ENCODE data around the gene OR2S2. TPM values are rescaled to one million over a fixed set of nuclear protein-coding genes. Genes with fewer than 3 reads are reported as not detected.

OR2S2 gene
- total RNA-seq, 2 experiments from 2014 or later: not detected

DNA sequence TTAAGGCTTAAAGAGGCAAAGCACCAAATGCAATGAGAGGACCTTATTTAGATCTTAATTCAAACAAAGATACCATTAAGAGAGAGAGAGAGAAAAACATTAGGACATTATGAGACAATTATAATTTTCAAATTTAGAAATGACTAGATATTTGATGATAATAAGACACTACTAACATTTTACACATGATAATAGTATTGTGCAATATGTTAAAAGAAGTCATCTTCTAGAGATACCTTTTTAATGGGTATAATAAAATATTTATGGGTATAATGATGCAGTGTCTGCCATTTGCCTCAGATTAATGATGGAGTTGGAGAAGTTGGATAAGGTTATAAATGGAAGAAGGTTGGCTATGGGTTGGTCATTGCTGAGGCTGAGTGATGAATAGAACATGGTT lies 27.4 kb downstream of the OR2S2 start:
- no peak for TF ChIP-seq CTCF (IDR thresholded peaks at IDR 0.05)
- H3K4me1 Mint-ChIP-seq (ENCODE audit: low read depth): peaks cover 27% of the 10 kb centered on the region
- no peaks in the 10 kb centered on the region for H3K36me3 Mint-ChIP-seq (ENCODE audit: low read depth)
- ChIA-PET POLR2A (no interaction called here), CTCF (no interaction called here)
- no peak overlapping the region for H3K4me3 ChIP-seq (ENCODE audit: low read length)
- no peak overlapping the region for H3K4me3 Mint-ChIP-seq
- H3K9me3 ChIP-seq (ENCODE audit: control insufficient read depth in 1 of 2, insufficient read depth in 1 of 2, low read length in 2 of 2): no peaks in the 10 kb centered on the region
- intact Hi-C loops (cut with DNase I, micrococcal nuclease): no loop called here
- H3K27me3 Mint-ChIP-seq: no peaks in the 10 kb centered on the region
- H3K27ac Mint-ChIP-seq: no peak overlapping the region
- DNase-seq (no peak), ATAC-seq (ENCODE audit: poor library complexity) (no peak)
- no peaks in the 10 kb centered on the region for H3K36me3 ChIP-seq (ENCODE audit: insufficient read depth, low read length)
- peaks cover 3% of the 10 kb centered on the region for H3K4me1 ChIP-seq (ENCODE audit: insufficient read depth, low read length)
- no peak overlapping the region for H3K27ac ChIP-seq (ENCODE audit: low read depth in 1 of 2, low read length in 2 of 2)
- H3K27me3 ChIP-seq (ENCODE audit: control insufficient read depth in 1 of 2, insufficient read depth in 2 of 2, low read length in 2 of 2): no peaks in the 10 kb centered on the region
- H3K9me3 Mint-ChIP-seq: no peaks in the 10 kb centered on the region

DNA sequence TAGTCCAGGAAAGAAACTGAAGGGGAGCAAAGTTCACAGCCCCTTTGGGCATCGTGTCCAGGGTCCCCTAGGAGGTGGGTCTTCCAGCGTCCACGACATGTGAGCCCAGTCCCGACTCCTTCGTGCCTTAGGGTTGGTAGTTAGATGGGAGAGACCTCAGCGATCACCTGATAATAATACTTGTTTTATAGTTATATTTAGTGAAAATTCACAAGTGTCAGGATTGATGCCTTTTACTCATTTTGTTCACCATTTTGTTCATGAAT lies 28.6 kb downstream of the OR2S2 start:
- ATAC-seq (ENCODE audit: poor library complexity) (no peak), DNase-seq (no peak)
- no peaks in the 10 kb centered on the region for H3K36me3 Mint-ChIP-seq (ENCODE audit: low read depth)
- H3K9me3 Mint-ChIP-seq: no peaks in the 10 kb centered on the region
- no peak overlapping the region for H3K27ac ChIP-seq (ENCODE audit: low read depth in 1 of 2, low read length in 2 of 2)
- no peak overlapping the region for H3K4me3 Mint-ChIP-seq
- no peak for TF ChIP-seq CTCF (IDR thresholded peaks at IDR 0.05)
- H3K36me3 ChIP-seq (ENCODE audit: insufficient read depth, low read length): no peaks in the 10 kb centered on the region
- POLR2A ChIA-PET: no interaction called here
- no peaks in the 10 kb centered on the region for H3K9me3 ChIP-seq (ENCODE audit: control insufficient read depth in 1 of 2, insufficient read depth in 1 of 2, low read length in 2 of 2)
- no peaks in the 10 kb centered on the region for H3K27me3 Mint-ChIP-seq
- no peak overlapping the region for H3K27ac Mint-ChIP-seq
- H3K4me3 ChIP-seq (ENCODE audit: low read length): no peak overlapping the region
- intact Hi-C loops (cut with DNase I, micrococcal nuclease): no loop called here
- peaks cover 3% of the 10 kb centered on the region for H3K4me1 ChIP-seq (ENCODE audit: insufficient read depth, low read length)
- H3K27me3 ChIP-seq (ENCODE audit: control insufficient read depth in 1 of 2, insufficient read depth in 2 of 2, low read length in 2 of 2): no peaks in the 10 kb centered on the region
- CTCF ChIA-PET: no interaction called here
- H3K4me1 Mint-ChIP-seq (ENCODE audit: low read depth): peaks cover 27% of the 10 kb centered on the region

DNA sequence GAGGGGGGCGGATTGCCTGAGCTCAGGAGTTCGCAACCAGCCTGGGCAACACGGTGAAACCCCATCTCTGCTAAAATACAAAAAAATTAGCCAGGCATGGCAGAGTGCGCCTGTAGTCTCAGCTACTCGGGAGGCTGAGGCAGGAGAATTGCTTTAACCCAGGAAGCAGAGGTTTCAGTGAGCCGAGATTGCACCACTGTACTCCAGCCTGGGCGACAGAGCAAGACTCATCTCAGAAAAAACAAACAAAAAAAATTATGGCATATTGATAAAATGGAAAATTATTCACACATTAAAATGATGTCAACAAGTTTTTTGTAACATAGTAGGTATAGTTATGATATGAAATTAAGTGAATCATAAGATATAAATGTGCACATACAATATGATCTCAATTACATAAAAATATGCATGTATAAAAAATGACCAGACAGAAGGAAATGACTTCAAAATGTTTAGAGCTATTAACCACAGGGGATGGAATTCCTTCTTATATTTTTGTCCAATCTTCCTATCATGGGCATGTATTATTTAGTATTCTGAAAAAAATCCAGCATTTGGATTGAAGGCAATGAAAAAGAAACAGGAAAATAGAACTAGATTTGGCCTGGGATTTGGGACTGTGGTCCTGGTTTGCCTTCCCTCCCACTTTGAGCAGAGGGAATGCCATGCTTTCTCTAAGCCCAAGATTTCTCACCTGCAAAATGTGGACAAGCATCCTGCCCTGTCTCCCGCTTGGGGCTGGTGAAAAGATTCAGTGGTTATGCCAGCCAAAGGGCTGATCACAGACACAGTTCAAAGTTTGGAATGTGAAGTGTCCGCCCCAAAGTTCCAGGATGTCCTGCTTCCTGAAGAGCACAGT lies 29.1 kb downstream of the OR2S2 start:
- POLR2A ChIA-PET: no interaction called here
- CTCF ChIA-PET: no interaction called here

More for the DNA sequence above, 29.1 kb downstream of the OR2S2 start:
- Histone ChIP-seq H3K27me3 (ENCODE audit: control insufficient read depth in 1 of 2, insufficient read depth in 2 of 2, low read length in 2 of 2) (no peaks in the 10 kb centered on the region), H3K4me3 (ENCODE audit: low read length) (no peak overlapping the region), H3K4me1 (ENCODE audit: insufficient read depth, low read length) (peaks cover 3% of the 10 kb centered on the region), H3K27ac (ENCODE audit: low read depth in 1 of 2, low read length in 2 of 2) (no peak overlapping the region), H3K36me3 (ENCODE audit: insufficient read depth, low read length) (no peaks in the 10 kb centered on the region), H3K9me3 (ENCODE audit: control insufficient read depth in 1 of 2, insufficient read depth in 1 of 2, low read length in 2 of 2) (no peaks in the 10 kb centered on the region)
- Mint-ChIP-seq H3K27ac (no peak overlapping the region), H3K9me3 (no peaks in the 10 kb centered on the region), H3K36me3 (ENCODE audit: low read depth) (no peaks in the 10 kb centered on the region), H3K27me3 (no peaks in the 10 kb centered on the region), H3K4me1 (ENCODE audit: low read depth) (peaks cover 26% of the 10 kb centered on the region), H3K4me3 (no peak overlapping the region)
- intact Hi-C loops (cut with DNase I, micrococcal nuclease): no loop called here
- no peak for DNase-seq
- ATAC-seq (ENCODE audit: poor library complexity): no peak
- TF ChIP-seq CTCF (IDR thresholded peaks at IDR 0.05): no peak
